HepG2 (cell line): ENCODE data around the gene TH. TPM values are rescaled to one million over a fixed set of nuclear protein-coding genes. Genes with fewer than 3 reads are reported as not detected.

Source experiments
- CSRNP2 ChIP-seq: sonication (generic); formaldehyde crosslinking; conservative IDR thresholded peaks from 2 replicates; pipeline ENCODE4 v1.8.0; 2022; ENCODE audit warnings: low read depth, missing genetic modification reagents
- FOXK1 ChIP-seq: sonication (generic); formaldehyde crosslinking; IDR thresholded peaks from 2 replicates; pipeline ENCODE4 v1.4.0; 2020; ENCODE audit warnings: low read depth, missing genetic modification reagents, borderline replicate concordance
- GPBP1L1 ChIP-seq: sonication (generic); formaldehyde crosslinking; IDR thresholded peaks from 2 replicates; pipeline ENCODE4 v1.5.0; 2020; ENCODE audit warnings: mild to moderate bottlenecking, missing genetic modification reagents
- HDAC1 ChIP-seq: sonication (generic); formaldehyde crosslinking; IDR thresholded peaks from 2 replicates; pipeline ENCODE4 v1.5.1; 2020; ENCODE audit warnings: mild to moderate bottlenecking, missing genetic modification reagents
- HMGA1 ChIP-seq: sonication (generic); formaldehyde crosslinking; conservative IDR thresholded peaks from 2 replicates; pipeline ENCODE4 v1.4.0; 2020; ENCODE audit warnings: missing genetic modification reagents
- JDP2 ChIP-seq: sonication (generic); formaldehyde crosslinking; IDR thresholded peaks from 2 replicates; pipeline ENCODE4 v1.8.1; 2022; ENCODE audit warnings: missing genetic modification reagents, borderline replicate concordance
- POGK ChIP-seq: sonication (generic); formaldehyde crosslinking; conservative IDR thresholded peaks from 2 replicates; pipeline ENCODE4 v1.8.0; 2022; ENCODE audit warnings: mild to moderate bottlenecking, moderate library complexity, missing genetic modification reagents
- POLR2A ChIP-seq, 2 experiments: IDR thresholded peaks; 2 replicates each; pipeline ENCODE4 v1.6.1; 2011; ENCODE audit warnings: low read depth in 2 of 2, low read length in 2 of 2, mild to moderate bottlenecking in 1 of 2, moderate library complexity in 1 of 2; ENCODE audit not compliant: insufficient read depth in 1 of 2
- RBM39 ChIP-seq: fragments of 200-400 bp; formaldehyde crosslinking; IDR thresholded peaks from one replicate; pipeline ENCODE4 v1.6.1; 2018; ENCODE audit warnings: antibody characterized with exemption, mild to moderate bottlenecking, low read depth, low read length; ENCODE audit not compliant: poor library complexity, severe bottlenecking
- SRF ChIP-seq: IDR thresholded peaks from 2 replicates; pipeline ENCODE4 v1.6.1; 2011; ENCODE audit warnings: mild to moderate bottlenecking, low read depth, low read length, moderate library complexity
- SRSF1 ChIP-seq: fragments of 200-400 bp; formaldehyde crosslinking; optimal IDR thresholded peaks from 2 replicates; pipeline ENCODE3; 2017; ENCODE audit warnings: mild to moderate bottlenecking, low read depth, low read length, moderate library complexity
- SRSF4 ChIP-seq: fragments of 200-400 bp; formaldehyde crosslinking; IDR thresholded peaks from one replicate; pipeline ENCODE4 v1.6.1; 2018; ENCODE audit warnings: mild to moderate bottlenecking, low read depth, low read length, moderate library complexity; ENCODE audit not compliant: poor library complexity, severe bottlenecking
- TRIM22 ChIP-seq: fragments of 450-650 bp; IDR thresholded peaks from 2 replicates; pipeline ENCODE4 v1.6.1; 2017
- polyA plus RNA-seq, 8 experiments: library from polyadenylated mRNA; depleted of rRNA in 3 of 8; stranded (reverse) in 7 of 8; unstranded in 1 of 8; fragments of >200 nt; fragmentation: Illumina TruSeq in 4 of 8; extraction: Trizol in 4 of 8; gene quantifications; 2 replicates each; pipeline versions ENCODE4 v1.2.1 to v1.2.3, GENCODE V29; 2011 to 2016; ENCODE audit warnings: low read depth in 4 of 8, missing spikeins in 1 of 8, mixed read lengths in 1 of 8; ENCODE audit not compliant: insufficient read depth in 1 of 8
- total RNA-seq, 5 experiments: library from RNA; depleted of rRNA; stranded (reverse); fragments of >200 nt; fragmentation: Illumina TruSeq; extraction: Trizol; gene quantifications; 2 replicates each; pipeline ENCODE4 v1.2.3, GENCODE V29; 2016; ENCODE audit warnings: low read depth in 1 of 5
- TF ChIP-seq, protein P1 (sequence below): sonication (generic); formaldehyde crosslinking; IDR thresholded peaks from 2 replicates; pipeline ENCODE4 v1.4.0; 2020; ENCODE audit warnings: missing genetic modification reagents, mild to moderate bottlenecking, borderline replicate concordance

Gene TH
- total and polyA plus RNA-seq, 2 of the 13 experiments (the other 11 are each of a cell fraction or from before 2014, with no cell fraction given) = 0.36 TPM; not detected in 1

- TF ChIP-seq TRIM22 = no peak
- no peak for TF ChIP-seq RBM39
- TF ChIP-seq JDP2 (CRISPR knock-in tag) = no peak
- no peak for TF ChIP-seq CSRNP2
- TF ChIP-seq SRSF4 = peak; percentile 75
- TF ChIP-seq, protein P1, sequence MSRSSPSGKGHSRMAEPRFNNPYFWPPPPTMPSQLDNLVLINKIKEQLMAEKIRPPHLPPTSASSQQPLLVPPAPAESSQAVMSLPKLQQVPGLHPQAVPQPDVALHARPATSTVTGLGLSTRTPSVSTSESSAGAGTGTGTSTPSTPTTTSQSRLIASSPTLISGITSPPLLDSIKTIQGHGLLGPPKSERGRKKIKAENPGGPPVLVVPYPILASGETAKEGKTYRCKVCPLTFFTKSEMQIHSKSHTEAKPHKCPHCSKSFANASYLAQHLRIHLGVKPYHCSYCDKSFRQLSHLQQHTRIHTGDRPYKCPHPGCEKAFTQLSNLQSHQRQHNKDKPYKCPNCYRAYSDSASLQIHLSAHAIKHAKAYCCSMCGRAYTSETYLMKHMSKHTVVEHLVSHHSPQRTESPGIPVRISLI (CRISPR knock-in tag) = no peak
- TF ChIP-seq POGK = no peak
- no peak for TF ChIP-seq GPBP1L1 (CRISPR knock-in tag)
- no peak for TF ChIP-seq SRF
- TF ChIP-seq FOXK1 = no peak
- no peak for TF ChIP-seq SRSF1
- no peak for TF ChIP-seq HMGA1 (CRISPR knock-in tag)
- no peak; a peak in 1 of 4 replicates for TF ChIP-seq POLR2A (IDR thresholded peaks at IDR 0.05; ENCODE audit: insufficient read depth in 1 of 2, low read depth in 2 of 2, low read length in 2 of 2)
- no peak; the same call in 1 of the 2 replicates for TF ChIP-seq HDAC1
These were observed 42.3 kb downstream of the TH start (continued) for GRCh38 chr11:2129308-2129698.
